ENCODE data around the gene KLHL2.

DNA sequence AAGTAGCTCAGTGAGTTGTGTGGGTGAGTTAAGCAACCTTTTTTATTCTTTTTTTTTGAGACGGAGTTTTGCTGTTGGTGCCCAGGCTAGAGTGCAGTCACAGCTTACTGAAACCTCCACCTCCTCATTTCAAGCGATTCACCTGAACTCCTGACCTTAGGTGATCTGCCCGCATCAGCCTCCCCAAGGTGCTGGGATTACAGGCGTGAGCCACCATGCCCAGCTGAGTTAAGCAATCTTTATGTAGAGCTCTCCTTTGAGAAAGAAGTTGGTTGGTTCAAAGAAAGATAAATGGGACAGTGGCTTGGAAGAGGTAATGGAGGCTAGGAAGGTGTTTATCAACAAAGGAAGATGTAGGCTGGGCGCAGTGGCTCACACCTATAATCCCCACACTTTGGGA lies 123.3 kb downstream of the KLHL2 start:
- TF ChIP-seq POLR2AphosphoS5 (IDR thresholded peaks at IDR 0.05) (no peak), EP300 (IDR thresholded peaks at IDR 0.05; ENCODE audit: low read depth) (no peak)
- TF ChIP-seq, protein P1, sequence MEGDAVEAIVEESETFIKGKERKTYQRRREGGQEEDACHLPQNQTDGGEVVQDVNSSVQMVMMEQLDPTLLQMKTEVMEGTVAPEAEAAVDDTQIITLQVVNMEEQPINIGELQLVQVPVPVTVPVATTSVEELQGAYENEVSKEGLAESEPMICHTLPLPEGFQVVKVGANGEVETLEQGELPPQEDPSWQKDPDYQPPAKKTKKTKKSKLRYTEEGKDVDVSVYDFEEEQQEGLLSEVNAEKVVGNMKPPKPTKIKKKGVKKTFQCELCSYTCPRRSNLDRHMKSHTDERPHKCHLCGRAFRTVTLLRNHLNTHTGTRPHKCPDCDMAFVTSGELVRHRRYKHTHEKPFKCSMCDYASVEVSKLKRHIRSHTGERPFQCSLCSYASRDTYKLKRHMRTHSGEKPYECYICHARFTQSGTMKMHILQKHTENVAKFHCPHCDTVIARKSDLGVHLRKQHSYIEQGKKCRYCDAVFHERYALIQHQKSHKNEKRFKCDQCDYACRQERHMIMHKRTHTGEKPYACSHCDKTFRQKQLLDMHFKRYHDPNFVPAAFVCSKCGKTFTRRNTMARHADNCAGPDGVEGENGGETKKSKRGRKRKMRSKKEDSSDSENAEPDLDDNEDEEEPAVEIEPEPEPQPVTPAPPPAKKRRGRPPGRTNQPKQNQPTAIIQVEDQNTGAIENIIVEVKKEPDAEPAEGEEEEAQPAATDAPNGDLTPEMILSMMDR (IDR thresholded peaks at IDR 0.05) = no peak
